GM12873 (cell line): ENCODE results near the gene UNK.

Experiments used
- CTCF ChIP-seq: IDR thresholded peaks from 2 replicates; pipeline ENCODE4 v1.5.1; 2012; ENCODE audit warnings: low read depth, mild to moderate bottlenecking, moderate library complexity, low read length, control low read depth; ENCODE audit not compliant: insufficient read depth; ENCODE audit errors: missing control alignments

UNK gene

GRCh38 chr17:75740215-75740614 is 44.4 kb upstream of the UNK start:
- TF ChIP-seq CTCF: no peak

DNA sequence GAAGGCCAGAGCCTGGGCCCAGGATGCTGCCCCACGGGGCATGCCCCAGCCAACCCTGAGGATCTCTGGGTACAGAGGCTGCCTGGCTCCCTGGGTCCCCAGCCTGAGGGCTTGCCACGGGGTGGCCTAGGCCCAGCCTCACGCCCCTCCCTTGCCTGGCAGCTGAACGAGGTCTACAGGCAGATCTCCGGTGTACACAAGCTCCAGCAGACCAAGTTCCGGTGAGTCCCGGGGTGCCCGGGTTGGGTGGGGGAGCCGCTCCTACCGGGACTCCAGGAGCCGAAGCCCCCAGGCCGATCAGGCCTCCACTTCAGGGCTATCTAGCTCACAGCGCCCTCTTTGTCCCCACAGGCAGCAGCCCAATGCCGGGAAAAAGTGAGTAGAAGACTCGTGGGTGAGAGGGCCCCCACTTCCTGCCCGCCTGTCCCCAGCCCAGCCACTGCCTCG is 44.0 kb upstream of the UNK start:
- TF ChIP-seq CTCF: no peak

GRCh38 chr17:75742337-75742736 is 42.3 kb upstream of the UNK start:
- no peak for TF ChIP-seq CTCF

- no peak for TF ChIP-seq CTCF
These were observed 40.9 kb upstream of the UNK start for GRCh38 chr17:75743625-75744206.

- TF ChIP-seq CTCF: no peak
These were observed 35.9 kb upstream of the UNK start for GRCh38 chr17:75748706-75749105.

DNA sequence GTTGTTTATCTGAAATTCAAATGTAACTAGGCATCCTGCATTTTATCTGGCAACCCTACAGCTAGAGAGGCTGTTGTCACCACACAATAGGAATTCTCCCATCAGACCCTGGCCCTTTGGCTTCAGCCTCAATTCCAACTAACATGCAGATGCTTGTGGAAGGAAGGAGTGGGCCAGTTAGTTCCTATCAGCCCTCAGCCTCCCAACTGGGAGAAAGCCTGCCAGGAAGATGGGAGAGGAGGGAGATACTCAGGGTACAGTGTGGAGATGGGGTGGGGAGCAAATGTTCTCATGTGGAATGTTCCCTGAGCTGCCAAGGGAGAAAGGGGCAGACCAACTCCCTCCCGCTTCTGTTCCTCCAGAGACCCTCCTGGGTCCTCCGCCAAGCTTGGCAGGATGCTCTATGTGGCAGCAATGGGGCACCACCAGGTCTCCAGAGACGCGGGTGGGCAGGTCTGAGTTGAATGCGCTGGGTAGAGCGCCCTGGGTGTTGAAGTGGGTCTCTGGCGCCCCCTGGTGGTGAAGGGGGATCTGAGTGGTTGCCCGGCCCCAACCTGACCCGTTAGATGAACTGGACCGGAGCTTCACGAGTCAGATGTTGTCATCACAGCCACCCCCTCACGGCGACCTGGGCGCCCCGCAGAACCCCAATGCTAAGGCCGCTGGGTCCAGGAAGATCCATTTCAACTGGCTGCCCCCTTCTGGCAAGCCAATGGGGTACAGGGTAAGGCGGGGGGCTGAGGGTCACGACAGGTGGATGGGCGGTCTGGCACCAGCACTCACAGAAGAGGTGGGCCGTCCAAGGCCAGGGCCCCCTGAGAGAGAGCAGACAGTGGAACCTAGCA is 34.8 kb upstream of the UNK start:
- peak; percentile 93 for TF ChIP-seq CTCF

- no peak for TF ChIP-seq CTCF
These were observed 33.8 kb upstream of the UNK start for GRCh38 chr17:75750661-75751423.
